Fibroblast of skin of left quadriceps (primary cell): ENCODE data around the gene SOBP.

ENCODE experiments used
- DNase-seq, 2 experiments: peaks; one replicate each; pipeline ENCODE4 v3.0.0-alpha.2; 2013; ENCODE audit warnings: low read depth in 2 of 2

The SOBP gene

GRCh38 chr6:107658920-107659865, 169.3 kb downstream of the SOBP start:
- no peak for DNase-seq

DNA sequence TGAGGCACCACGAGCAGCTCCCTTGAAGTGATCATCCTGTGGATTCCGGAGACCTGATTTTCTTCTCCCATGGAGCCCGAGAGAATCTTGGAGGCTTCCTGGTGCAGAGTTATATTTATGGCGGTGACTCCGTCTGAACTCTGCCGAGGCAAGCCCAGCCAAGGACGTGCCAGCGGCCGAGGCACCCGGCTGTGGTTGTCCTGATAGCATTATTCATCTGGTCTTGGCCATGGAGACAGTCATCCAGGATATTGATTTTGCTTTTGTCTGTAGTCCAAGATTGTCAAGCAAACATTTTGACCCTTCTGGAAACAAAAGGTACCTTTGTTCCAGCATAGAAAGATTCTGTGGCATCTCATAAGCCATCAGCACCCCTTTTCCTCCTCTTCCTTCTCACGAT, 170.9 kb downstream of the SOBP start:
- DNase-seq, result no peak

DNA sequence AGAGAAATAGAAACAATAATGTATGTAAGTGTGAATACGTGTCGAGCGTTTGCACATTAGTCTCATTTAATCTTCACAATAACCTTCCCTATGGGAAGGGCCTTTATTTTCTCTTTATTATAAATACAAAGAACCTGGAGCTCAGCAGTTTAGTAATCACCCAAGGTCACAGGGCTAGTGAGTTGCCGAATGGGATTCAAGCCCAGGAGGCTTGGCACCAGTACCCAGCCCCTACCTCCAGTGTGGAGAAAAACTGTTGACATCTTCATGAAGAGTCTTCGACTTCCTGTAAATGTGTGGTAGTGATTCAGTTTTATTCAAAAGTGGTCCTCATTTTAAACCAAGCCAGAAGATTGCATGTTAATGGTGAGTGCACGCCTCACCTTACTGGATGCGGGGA, 171.4 kb downstream of the SOBP start:
- no peak for DNase-seq

DNA sequence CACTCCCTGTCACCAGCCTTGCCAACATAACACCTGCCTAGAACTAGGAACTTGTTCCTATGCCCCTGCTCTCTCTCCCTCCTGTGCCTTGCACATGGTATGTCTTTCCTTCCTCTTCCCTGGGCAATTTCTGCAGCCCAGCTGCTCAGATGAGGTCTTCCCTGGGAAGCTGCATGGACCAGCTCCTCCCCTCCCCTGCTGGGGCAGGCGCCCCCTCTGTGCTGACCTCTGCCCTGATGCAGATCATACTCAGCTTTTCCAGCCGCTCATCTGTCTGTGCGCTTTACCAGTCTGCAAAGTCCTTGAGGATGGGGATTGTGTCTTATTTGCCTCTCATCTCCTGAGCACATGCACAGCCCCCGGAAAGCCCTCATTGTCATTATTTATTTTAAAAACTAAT, 172.4 kb downstream of the SOBP start:
- DNase-seq, result no peak

- no peak for DNase-seq
Observed at GRCh38 chr6:107663308-107663707, 173.4 kb downstream of the SOBP start.

GRCh38 chr6:107665382-107665781, 175.5 kb downstream of the SOBP start:
- DNase-seq, result no peak

- DNase-seq, result no peak
Observed at GRCh38 chr6:107666084-107666980, 176.4 kb downstream of the SOBP start.

DNA sequence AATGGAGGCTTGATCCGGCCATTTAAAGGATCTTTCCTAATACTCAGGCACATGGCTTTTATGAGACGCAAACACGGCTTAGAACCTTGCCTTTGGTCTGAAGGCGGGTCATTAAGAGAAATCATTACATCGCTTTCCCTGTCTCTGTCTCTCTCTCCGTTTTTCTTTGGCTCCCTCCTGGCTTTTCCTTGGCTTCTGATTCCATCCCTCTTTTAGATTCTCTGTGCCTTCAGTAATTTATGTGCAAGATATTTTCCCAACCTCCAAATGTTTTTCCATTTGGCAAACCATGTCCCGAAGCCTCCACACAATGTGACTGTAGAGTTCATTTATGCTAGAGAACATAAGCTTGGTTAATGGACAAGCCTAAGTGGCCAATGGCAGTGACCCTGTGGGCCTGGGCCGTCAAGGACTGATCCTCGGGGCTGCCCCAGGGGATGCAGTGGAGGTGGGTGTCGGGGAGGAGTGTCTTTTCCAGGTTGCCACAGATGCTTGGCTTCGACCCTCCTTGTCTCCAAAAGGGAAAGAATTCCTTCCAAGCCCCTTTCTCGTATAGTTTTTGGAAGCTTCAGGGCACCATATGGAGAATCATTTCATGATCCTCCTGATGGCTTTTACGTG, 177.2 kb downstream of the SOBP start:
- no peak for DNase-seq

- DNase-seq, result no peak
Observed at GRCh38 chr6:107667790-107668189, 177.9 kb downstream of the SOBP start.

GRCh38 chr6:107668743-107669474, 179.0 kb downstream of the SOBP start:
- DNase-seq, result no peak

DNA sequence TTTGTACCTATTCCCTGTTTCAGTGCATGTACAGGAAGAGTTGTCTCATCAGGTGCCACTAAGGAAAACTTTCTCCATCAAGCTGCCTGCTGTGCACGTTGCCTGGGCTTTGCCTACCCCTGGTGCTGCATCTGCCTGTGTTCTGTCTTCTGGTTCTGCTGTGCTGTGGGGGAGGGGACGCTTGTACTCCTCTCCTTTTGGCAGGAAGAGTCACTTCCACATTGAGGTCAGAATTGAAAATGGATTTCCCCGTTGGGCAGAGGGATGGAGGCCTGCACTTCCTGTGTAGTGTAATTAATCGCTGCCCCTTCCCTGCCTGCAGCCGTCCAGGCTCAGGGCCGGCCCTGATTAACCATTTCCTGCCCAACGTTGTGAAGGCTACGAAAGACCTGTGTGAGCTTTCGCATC, 180.9 kb downstream of the SOBP start:
- DNase-seq, result no peak

DNA sequence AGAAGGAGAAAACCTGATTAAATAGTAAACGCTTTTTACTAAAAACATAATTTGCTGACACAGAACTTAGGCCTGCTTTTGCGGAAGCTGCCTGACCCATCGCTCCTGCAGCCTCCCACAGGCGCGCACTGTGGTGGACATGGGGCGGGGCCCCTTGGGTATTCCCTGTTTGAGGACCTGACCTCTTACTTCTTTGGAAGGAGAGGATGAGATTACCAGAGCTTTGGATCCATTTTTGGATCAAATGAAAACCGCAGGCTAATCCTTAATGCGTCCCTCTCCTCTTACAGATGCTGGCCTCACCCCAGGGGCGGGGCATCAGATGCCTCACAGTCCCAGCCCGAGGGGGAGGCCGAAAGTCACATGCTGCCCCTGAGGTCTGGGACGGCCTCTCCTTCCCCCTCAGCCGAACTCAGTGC, 183.2 kb downstream of the SOBP start:
- DNase-seq, result no peak

GRCh38 chr6:107674995-107675738, 185.2 kb downstream of the SOBP start:
- peak in 1 of 2 experiments; percentile 54 for DNase-seq

DNA sequence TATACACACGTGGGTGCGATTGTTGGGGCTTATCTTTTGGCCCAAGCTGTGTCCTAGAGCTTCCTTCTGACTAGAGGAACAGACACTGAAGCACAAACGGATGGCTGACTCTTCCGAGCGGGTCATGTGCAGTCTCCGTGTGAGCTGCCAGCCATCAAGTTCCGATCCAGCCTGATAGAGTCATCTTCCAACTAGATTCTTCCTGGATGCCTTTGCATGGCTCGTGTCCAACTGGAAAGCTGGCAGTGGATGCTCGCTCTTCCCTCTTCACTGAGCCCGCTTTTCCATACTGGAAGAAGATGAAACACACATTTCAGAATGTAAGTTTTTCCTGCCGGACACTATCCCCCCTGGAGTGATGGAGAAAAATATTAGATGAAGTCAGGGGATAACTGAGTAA, 186.1 kb downstream of the SOBP start:
- DNase-seq, result no peak

DNA sequence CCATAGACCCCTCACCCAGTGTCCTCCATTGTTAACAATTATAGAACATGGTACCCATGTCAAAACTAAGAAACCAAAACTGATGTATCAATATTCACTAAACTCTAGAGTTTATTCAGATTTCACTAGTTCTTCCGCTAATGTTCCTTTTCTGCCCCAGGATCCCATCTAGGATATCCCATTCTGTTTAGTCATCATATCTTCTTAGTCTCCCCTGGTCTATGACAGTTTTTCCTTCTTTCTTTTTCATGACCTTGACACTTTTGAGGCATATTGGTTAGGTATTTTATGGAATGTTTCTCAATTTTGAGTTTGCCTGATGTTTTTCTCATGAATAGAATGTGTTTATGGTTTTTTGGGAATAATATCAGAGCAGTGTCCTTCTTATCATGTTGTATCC, 187.5 kb downstream of the SOBP start:
- no peak for DNase-seq

- DNase-seq, result peak in 1 of 2 experiments; percentile 42
Observed at GRCh38 chr6:107679457-107679856, 189.5 kb downstream of the SOBP start.

DNA sequence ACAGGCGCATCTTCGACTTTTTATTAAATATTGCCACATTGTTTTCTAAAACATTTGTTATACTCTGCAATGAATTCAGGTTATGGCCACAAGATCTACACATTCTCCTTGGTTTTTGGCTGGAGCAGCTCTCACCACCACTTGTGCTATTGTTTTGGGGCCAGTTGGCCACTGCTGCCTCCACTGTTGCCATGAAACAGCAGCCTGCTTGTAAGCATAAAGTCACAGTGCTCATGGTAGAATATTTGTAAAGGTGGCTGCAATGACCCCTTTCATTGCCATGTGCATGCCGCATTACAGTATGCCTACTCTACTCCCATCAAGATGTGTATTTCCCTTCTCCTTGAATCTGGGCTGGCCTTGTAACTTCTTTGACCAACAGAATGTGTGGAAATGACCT, 192.8 kb downstream of the SOBP start:
- DNase-seq, result no peak

- no peak for DNase-seq
Observed at GRCh38 chr6:107683183-107683582, 193.3 kb downstream of the SOBP start.

DNA sequence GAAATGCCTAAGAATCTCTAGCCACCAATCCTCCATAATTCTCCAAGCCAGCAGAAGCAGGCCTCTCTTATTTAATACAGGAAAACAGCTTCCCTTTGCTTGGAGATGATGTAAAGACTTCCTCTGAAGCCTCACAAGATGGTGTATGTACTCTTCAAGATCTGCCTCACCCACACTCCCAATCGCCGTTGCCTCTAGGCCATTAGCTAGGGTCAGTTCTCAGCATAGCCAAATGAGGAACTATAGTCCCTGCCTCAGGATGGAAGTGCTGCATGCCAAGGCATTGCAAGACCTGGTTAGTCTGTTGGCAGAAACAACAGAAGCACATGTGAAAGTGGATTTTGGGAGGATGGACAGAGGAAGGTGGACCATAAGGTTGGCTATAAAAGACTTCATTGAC, 195.1 kb downstream of the SOBP start:
- no peak for DNase-seq

DNA sequence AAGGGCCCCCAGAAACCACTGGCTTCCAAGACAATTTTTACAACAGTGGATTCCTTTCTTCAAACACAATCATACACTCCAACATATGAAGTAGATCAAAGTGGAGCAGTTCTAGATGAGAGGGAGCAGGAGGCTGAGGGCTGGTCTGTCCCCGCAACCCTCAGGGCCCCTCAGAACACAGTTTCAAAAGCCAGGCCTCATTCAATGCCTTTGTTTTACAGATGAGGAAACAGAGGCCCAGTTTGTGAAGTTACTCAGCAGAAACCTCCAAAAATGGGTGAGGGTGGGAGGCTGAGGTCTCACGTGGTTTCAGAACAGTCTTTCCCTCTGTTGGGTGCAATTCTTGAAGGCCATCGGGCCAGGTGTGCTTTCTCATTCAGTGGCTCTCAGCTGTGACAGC, 199.3 kb downstream of the SOBP start:
- no peak for DNase-seq
